Osteoblast (primary cell): Measurements from ENCODE around the gene GPR42. TPM values are rescaled to one million over a fixed set of nuclear protein-coding genes. Genes with fewer than 3 reads are reported as not detected.
A peak's percentile ranks its signal among the peaks of the same experiment; 100 is the strongest.

Source experiments
- DNase-seq: peaks from one replicate; pipeline ENCODE4 v3.0.0; 2011; ENCODE audit warnings: low spot score, mixed read lengths; ENCODE audit not compliant: insufficient read length; ENCODE audit errors: missing footprints
- H2AFZ ChIP-seq: 2 replicates; pipeline ENCODE4 v1.6.0; 2011; ENCODE audit warnings: mild to moderate bottlenecking, low read length
- H3K27ac ChIP-seq: 2 replicates; pipeline ENCODE4 v1.5.1; 2011; ENCODE audit warnings: mild to moderate bottlenecking, low read depth, low read length, moderate library complexity
- H3K27me3 ChIP-seq: 2 replicates; pipeline ENCODE4 v1.6.0; 2012; ENCODE audit warnings: mild to moderate bottlenecking, control low read depth, inconsistent platforms, low read length, moderate library complexity; ENCODE audit not compliant: insufficient read depth
- H3K36me3 ChIP-seq: 2 replicates; pipeline ENCODE4 v1.5.1; 2011; ENCODE audit warnings: mild to moderate bottlenecking, low read length, control low read depth, moderate library complexity; ENCODE audit not compliant: insufficient read depth
- H3K4me1 ChIP-seq: 2 replicates; pipeline ENCODE4 v1.5.1; 2011; ENCODE audit warnings: mild to moderate bottlenecking, low read length, control low read depth, moderate library complexity; ENCODE audit not compliant: insufficient read depth
- H3K4me2 ChIP-seq: 2 replicates; pipeline ENCODE4 v1.6.0; 2011; ENCODE audit warnings: mild to moderate bottlenecking, low read length; ENCODE audit not compliant: insufficient read depth
- H3K4me3 ChIP-seq: fragments of 200-600 bp; sonication (generic); 3 replicates; pipeline ENCODE4 v1.5.1; 2012; ENCODE audit warnings: mild to moderate bottlenecking, low read length, inconsistent platforms; ENCODE audit not compliant: insufficient read depth
- H3K79me2 ChIP-seq: 2 replicates; pipeline ENCODE4 v1.6.0; 2012; ENCODE audit warnings: mild to moderate bottlenecking, low read length, control low read depth, inconsistent platforms; ENCODE audit not compliant: insufficient read depth
- H3K9me3 ChIP-seq: 2 replicates; pipeline ENCODE4 v1.5.1; 2011; ENCODE audit warnings: low read depth, low read length, control low read depth
- H4K20me1 ChIP-seq: 2 replicates; pipeline ENCODE4 v1.6.0; 2012; ENCODE audit warnings: mild to moderate bottlenecking, low read length, control low read depth; ENCODE audit not compliant: insufficient read depth
- total RNA-seq: library from RNA; depleted of rRNA; stranded (reverse); fragments of >200 nt; gene quantifications from 2 replicates; pipeline ENCODE4 v1.2.3, GENCODE V29; 2012
- TF ChIP-seq, protein P1 (sequence below): IDR thresholded peaks from 2 replicates; pipeline ENCODE4 v1.5.1; 2011; ENCODE audit warnings: mild to moderate bottlenecking, low read depth, low read length, moderate library complexity; ENCODE audit errors: extremely low read depth

The GPR42 gene
- total RNA-seq, 1 donor: not detected

DNA sequence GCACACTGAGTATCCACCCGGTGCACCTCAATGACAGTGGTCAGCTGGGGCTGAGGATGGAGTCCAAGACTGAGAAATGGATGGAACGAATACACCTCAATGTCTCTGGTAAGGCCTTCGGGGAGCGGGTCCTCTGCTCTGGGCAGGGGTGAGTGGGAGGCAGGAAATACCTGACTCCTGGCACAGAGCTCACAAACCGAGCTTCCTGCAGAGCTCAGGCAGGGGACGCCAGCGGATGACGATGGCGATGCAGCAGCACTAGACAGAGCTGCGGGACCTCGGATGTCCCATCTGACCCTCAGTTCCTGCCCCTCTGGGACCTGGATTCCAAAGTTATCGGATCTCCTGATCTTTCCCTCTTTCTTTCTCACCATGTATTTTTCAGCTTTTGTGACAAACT is 38.1 kb upstream of the GPR42 start:
- H3K4me2 ChIP-seq: no peak overlapping the region
- no peaks in the 10 kb centered on the region for H3K9me3 ChIP-seq
- H2AFZ ChIP-seq: no peak overlapping the region
- no peaks in the 10 kb centered on the region for H3K4me1 ChIP-seq
- H3K79me2 ChIP-seq: no peaks in the 10 kb centered on the region
- H4K20me1 ChIP-seq: no peaks in the 10 kb centered on the region
- no peak overlapping the region for H3K27ac ChIP-seq
- H3K27me3 ChIP-seq: peaks cover 20% of the 10 kb centered on the region
- peak; percentile 27 for DNase-seq
- TF ChIP-seq, protein P1, sequence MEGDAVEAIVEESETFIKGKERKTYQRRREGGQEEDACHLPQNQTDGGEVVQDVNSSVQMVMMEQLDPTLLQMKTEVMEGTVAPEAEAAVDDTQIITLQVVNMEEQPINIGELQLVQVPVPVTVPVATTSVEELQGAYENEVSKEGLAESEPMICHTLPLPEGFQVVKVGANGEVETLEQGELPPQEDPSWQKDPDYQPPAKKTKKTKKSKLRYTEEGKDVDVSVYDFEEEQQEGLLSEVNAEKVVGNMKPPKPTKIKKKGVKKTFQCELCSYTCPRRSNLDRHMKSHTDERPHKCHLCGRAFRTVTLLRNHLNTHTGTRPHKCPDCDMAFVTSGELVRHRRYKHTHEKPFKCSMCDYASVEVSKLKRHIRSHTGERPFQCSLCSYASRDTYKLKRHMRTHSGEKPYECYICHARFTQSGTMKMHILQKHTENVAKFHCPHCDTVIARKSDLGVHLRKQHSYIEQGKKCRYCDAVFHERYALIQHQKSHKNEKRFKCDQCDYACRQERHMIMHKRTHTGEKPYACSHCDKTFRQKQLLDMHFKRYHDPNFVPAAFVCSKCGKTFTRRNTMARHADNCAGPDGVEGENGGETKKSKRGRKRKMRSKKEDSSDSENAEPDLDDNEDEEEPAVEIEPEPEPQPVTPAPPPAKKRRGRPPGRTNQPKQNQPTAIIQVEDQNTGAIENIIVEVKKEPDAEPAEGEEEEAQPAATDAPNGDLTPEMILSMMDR: no peak
- H3K4me3 ChIP-seq: no peak overlapping the region
- no peaks in the 10 kb centered on the region for H3K36me3 ChIP-seq

DNA sequence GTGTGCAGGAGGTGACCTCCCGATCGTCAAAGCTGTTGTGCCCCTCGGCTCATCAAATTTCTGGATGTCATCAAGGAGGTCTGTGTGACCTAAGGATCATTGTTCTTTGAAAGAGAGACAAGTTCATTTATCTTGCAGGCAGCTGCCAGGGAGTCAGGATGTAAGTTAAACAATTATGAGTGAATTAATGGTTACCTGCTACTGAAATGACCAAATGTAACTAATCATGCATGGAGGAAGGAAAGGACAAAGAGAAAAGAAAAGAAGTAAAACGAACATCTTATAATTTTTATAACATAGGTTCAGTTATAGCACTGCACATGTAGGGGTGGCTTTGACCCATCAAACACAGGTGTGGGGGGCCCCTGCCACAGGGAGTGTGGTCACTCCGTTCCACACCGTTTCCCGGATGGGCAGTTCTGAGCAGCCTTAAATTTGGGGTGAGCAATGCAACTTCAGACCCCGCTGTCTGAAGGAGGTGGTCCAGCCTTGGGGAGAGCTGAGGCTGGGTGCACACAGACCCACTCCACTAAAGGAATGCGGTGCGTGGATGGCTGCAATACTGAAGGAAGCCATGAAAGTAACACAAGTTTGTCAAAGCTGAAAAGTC is 36.6 kb upstream of the GPR42 start:
- H4K20me1 ChIP-seq: no peaks in the 10 kb centered on the region
- H3K4me1 ChIP-seq: no peaks in the 10 kb centered on the region
- H3K27me3 ChIP-seq: peaks cover 18% of the 10 kb centered on the region
- H3K36me3 ChIP-seq: no peaks in the 10 kb centered on the region
- no peak overlapping the region for H3K27ac ChIP-seq
- no peaks in the 10 kb centered on the region for H3K79me2 ChIP-seq
- H3K4me3 ChIP-seq: no peak overlapping the region
- no peak overlapping the region for H3K4me2 ChIP-seq
- no peak for DNase-seq
- TF ChIP-seq, protein P1: no peak
- H2AFZ ChIP-seq: no peak overlapping the region
- no peaks in the 10 kb centered on the region for H3K9me3 ChIP-seq

DNA sequence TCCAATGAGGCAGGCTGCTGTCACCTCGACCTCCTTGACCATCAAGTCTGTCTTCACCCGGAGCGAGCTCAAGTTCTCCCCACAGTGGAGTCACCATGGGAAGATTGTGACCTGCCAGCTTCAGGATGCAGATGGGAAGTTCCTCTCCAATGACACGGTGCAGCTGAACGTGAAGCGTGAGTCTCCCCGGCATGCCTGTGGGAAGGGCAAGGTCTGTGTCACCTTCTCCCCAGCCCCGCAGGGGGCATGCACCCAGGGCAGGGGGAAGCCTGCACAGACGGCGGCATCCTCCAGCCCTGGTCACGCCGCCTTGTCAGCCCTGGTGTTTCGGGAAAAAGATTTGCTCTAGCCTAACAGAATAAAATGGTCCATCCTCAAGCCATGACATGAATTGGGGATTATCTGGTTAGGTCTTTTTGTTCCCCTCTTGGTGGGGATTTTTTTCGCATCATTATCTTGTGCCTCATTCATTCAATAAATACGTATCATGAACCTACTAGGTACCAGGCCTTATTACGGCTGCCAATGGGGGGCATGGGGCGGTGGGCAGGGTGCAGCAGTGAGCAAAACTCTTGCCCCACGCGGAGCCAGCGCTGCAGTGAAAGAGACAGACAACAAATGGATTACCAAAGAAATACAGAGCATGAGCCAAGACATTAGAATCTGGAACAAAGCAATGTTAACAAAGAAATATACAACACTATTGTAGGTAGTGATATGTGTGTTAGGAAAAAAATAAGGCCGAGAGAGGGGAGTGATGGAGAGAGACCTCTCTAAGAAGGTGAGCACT is 34.5 kb upstream of the GPR42 start:
- H3K4me1 ChIP-seq: no peaks in the 10 kb centered on the region
- H3K4me2 ChIP-seq: no peak overlapping the region
- no peaks in the 10 kb centered on the region for H3K79me2 ChIP-seq
- H4K20me1 ChIP-seq: no peaks in the 10 kb centered on the region
- TF ChIP-seq, protein P1: no peak
- H3K9me3 ChIP-seq: no peaks in the 10 kb centered on the region
- H3K36me3 ChIP-seq: no peaks in the 10 kb centered on the region
- H2AFZ ChIP-seq: no peak overlapping the region
- DNase-seq: peak; percentile 61
- H3K27ac ChIP-seq: no peak overlapping the region
- peaks cover 17% of the 10 kb centered on the region for H3K27me3 ChIP-seq
- no peak overlapping the region for H3K4me3 ChIP-seq
